GM21576 (cell line): Measurements from ENCODE around the gene SPC25.
A peak's percentile ranks its signal among the peaks of the same experiment; 100 is the strongest.
"Not testable (repeated sequence)": the region's sequence is repeated elsewhere in the genome, so short reads cannot be mapped to it uniquely, and the experiment has no call there.

Experiments used
- ATAC-seq: cut with Tn5 transposase; IDR thresholded peaks from one replicate; pipeline ENCODE4 v1.9.1; 2021; ENCODE audit warnings: mild to moderate bottlenecking, moderate library complexity; ENCODE audit not compliant: unreplicated experiment

The SPC25 gene

DNA sequence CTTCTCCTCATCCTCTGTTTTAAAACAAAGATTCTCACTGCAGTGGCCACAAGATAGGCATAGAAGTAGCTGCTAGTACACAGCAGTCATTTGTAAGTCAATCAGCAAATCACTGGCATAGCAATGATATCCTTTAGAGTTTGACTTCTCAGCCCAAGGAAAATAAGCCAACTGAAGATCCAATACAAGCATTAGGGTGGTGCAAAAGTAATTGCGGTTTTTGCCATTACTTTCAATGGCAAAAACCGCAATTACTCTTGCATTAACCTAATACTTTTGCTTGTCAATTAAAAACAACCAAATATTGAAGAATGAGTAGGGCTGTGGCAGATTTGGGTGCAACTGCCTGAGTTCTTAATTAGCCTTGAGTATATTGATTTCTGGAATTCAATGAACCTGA lies 13.7 kb upstream of the SPC25 start:
- no peak for ATAC-seq

DNA sequence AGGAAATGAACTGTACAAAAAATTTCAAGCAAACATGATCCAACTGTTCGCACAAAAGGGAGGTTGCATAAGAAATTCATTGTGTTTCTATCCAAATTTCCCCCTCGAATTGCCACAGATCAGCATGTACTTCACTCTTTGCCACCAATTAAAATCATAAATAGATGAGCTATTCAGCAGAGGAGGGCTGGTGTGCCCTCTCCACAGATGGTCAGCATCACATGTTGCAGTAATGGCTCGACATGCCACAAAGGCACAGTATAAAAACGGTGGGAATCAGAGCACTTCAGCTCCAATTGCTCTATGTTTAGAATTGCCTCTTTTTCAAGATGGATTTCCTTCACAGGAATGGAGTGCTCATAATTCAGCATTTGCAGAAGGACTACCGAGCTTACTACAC lies 10.8 kb upstream of the SPC25 start, which contains the start of gene G6PC2:
Gene G6PC2 (plus strand): TSS at position 289 of the 400 bp plus-strand sequence. CDS start 41 bp downstream, at position 330.
- no peak for ATAC-seq

DNA sequence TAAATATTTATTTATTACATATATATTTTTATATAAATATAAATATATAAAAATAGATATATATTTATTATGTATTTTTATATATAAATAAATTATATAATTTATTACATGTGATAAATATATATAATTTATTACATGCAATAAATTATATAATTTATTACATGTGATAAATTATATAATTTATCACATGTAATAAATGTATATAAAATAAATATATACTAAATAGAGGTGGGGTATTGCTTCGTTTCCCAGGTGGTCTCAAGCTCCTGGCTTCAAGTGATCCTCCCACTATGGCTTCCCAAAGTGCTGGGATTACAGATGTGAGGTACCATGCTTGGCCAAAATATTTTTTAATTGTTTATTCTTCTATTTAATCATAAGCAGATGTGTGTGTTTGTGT lies 7.2 kb upstream of the SPC25 start:
- no peak for ATAC-seq

DNA sequence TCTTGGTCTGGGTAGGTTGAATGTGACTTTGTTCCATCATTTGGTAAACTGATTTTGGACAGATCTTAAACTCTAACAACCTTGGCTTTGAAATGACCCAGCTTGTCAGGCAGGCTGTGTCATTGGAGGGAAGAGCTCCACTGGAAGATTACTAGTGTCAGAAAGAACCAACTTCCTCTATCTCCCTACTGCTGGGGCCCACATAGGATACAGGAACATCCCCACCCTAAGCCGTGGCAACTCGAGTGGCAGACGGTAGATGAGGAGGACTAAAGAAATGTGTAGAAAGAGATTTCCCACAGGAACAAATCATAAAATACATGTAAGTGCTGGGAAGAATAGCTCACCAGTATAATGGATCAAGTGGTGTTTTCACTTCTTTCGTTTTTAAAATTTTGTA lies 6.6 kb upstream of the SPC25 start:
- no peak for ATAC-seq

DNA sequence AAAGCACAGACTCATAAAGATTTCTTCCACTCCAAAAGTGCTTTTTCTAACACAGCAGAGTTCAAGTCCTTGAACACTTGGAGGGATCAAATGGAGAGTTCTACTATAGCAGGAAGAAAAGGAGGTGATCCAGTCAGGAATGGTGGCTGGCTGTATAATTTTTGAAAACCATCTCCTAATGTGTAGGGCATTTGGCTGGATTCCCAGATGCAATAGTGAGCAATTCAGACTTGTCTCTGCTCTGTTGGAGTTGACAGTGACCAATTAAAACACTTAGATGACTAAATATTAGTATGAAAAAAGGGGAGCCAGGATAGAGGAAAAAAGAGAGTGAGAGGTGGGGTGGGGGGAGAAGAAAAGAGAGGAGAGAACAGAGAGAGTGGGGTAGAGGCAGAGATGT lies 5.5 kb upstream of the SPC25 start:
- no peak for ATAC-seq

DNA sequence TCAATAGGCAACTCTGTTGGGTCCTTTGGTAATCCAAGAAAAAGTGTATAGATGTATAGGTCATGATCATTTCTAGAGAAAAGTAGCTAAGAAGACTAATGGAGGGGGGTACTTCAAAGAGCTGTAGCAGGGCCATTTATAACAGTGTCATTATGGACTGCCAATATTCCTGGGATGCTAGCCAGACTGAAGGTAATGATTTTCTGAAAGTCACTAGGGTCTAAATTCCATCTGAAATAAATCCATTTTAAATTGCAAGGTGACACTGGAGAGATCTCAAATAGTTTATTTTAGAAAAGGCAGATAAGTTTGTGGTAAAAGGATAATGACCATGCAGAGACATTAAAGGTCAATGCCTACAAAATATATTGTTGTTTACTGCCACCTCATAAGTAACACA lies 4.5 kb upstream of the SPC25 start:
- no peak for ATAC-seq

DNA sequence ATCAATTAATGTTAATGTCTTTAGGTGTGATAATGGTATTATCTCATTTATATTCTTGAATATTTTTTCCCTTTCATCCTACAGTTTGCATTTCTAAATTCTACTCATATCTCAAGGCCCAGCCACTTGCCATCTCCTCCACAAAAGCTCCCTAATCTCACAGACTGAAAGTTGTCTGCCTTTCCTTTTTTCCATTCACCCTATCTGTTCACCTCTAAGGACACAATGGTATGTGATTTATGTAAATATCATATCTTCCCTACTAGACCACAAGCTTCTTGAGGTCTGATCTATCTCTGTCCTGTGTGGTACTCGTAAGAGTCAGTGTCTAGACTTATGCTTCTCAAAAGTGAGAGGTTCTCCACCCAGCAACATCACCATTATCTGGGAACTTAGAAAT lies 3.9 kb upstream of the SPC25 start:
- no peak for ATAC-seq

DNA sequence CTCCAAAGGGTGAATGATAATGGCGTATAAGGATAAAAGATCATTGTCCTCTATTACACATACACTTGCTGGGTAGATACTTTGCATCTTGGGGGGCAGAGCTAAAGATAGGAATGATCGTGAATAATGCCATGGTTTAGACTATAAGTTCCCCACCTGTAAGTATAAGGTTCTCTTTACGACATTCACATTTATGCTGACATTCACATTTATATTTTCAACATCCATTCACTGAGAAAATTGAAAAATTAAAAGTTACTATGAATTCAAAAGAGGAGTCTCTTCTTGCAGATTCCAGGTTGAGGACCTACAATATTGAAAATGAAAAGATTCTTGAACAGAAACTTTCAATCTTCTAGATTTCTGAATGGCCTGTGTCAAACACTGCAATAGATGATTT lies 2.1 kb upstream of the SPC25 start:
- ATAC-seq = no peak

DNA sequence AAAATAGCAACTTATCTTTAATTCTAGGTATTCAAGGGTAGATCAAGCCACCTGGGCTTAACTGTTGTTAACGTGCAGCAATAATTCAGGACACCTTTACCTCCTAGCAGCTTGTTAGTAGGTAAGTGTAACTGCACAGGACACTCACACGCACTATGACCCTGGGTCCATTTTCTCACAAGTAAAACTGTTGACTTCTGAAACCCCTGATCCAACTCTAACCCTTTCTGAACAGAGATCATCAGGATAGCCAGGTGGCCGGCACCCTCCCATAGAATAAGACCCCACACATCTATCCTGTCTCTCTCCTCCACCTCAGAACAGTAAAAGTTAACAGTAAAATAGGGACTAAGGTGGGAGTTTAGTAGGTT lies 610 bp downstream of the SPC25 start:
- ATAC-seq = peak; percentile 1

DNA sequence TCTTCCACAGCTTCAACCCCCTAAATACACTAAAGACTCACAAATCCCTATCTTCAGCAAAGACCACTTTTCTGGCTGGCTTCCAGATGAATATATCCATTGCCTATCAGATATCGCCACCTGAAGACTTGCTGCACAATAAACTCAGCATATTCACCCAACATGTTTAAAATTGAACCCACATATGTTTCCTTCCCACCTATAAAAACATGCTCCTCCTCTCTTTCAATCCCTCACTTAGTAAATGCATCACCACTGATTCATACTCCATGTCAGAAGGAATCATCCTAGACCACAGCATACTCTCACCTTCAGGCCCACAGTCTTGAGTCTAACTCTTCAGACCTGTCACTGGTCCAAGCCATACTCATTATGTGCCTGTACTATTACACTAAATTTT lies 5.3 kb downstream of the SPC25 start:
- no peak for ATAC-seq

DNA sequence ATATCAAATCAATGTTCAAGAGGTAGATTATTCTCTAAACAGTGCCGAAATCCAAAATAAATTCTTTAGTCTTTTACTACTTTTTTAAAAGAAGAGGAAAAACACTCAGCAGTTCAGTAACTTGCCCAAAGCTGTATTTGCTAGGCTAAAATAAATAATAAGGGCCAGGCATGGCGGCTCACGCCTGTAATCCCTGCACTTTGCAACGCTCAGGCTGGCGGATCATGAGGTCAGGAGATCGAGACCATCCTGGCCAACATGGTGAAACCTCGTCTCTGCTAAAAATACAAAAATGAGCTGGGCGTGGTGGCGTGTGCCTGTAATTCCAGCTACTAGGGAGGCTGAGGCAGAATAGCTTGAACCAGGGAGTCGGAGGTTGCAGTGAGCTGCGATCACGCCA lies 8.1 kb downstream of the SPC25 start:
- ATAC-seq = not testable (repeated sequence)

DNA sequence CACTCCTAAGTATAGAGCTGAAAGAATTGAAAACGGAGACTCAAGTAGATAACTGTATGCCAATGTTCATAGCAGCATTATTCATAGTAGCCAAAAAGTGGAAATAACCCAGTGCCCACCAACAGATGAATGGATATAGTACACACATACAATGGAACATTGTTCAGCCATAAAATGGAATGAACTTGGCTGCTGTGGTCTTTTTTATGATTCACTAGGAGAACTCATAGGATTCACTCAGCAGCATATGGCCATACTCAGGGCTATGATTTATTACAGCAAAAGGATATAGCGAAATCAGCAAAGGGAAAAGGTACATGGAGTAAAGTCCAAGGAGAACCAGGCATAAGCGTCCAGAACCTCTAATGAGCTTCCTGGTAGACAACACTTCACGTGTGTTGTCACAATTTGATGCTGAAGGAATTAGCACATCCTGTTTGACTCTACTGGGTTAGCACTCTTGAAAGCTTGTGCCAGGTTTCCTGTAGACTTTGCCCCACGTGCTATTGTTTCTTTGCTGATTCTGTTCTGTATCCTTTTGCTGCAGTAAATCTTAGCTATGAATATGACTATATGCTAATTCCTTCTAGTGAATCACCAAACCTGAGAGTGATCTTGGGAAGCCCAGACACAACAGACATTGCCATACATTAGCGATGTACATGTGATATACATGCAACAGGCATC lies 15.7 kb downstream of the SPC25 start:
- ATAC-seq = no peak

DNA sequence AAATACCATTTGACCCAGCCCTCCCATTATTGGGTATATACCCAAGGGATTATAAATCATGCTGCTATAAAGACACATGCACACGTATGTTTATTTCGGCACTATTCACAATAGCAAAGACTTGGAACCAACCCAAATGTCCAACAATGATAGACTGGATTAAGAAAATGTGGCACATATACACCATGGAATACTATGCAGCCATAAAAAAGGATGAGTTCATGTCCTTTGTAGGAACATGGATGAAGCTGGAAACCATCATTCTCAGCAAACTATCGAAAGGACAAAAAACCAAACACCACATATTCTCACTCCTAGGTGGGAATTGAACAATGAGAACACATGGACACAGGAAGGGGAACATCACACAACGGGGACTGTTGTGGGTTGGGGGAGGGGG lies 19.4 kb downstream of the SPC25 start:
- not testable (repeated sequence) for ATAC-seq

DNA sequence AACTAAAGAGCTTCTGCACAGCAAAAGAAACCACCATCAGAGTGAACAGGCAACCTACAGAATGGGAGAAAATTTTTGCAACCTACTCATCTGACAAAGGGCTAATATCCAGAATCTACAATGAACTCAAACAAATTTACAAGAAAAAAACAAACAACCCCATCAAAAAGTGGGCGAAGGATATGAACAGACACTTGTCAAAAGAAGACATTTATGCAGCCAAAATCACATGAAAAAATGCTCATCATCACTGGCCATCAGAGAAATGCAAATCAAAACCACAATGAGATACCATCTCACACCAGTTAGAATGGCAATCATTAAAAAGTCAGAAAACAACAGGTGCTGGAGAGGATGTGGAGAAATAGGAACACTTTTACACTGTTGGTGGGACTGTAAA lies 19.9 kb downstream of the SPC25 start:
- not testable (repeated sequence) for ATAC-seq

DNA sequence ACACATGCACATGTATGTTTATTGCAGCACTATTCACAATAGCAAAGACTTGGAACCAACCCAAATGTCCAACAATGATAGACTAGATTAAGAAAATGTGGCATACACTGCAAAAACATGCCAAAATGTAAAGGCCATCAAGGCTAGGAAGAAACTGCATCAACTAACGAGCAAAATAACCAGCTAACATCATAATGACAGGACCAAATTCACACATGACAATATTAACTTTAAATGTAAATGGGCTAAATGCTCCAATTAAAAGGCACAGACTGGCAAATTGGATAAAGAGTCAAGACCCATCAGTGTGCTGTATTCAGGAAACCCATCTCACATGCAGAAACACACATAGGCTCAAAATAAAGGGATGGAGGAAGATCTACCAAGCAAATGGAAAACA lies 23.1 kb downstream of the SPC25 start:
- not testable (repeated sequence) for ATAC-seq

DNA sequence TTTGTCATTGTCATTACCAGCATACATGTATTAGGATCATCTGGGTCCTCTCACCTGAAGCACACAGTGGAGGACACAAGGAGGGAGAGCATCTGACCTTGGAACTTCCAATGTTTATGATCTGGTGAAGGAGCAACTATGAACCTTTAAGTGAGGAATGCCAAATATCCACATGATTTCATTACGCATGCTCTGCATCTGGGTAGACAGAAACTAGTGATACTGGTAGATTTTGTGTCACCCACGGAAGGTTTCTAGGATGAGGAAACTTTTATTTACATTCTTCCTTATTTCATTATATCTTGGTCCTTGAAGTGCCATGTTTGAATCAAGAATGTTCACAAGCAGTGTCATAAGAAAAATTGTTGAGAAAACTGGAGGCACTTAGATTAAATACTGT lies 32.1 kb downstream of the SPC25 start:
- no peak for ATAC-seq

DNA sequence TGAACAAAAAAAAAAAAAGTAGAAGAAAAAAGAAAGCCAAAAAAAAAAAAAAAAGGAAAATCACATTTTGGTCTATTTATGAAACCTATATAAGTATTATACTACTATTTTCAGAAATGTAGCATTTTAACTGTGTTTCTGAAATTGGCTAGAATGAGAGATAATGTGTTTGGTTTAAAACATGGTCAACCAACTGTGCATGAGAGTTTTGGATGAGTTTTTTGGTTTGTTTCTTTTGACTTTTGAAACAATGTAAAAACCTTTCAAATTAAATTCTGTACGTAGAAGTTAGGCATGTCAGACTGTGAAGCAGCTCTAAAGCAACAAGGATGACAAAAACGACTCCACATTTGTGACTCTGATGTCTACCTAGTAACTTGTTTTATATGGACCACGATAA lies 34.6 kb downstream of the SPC25 start:
- ATAC-seq = no peak

DNA sequence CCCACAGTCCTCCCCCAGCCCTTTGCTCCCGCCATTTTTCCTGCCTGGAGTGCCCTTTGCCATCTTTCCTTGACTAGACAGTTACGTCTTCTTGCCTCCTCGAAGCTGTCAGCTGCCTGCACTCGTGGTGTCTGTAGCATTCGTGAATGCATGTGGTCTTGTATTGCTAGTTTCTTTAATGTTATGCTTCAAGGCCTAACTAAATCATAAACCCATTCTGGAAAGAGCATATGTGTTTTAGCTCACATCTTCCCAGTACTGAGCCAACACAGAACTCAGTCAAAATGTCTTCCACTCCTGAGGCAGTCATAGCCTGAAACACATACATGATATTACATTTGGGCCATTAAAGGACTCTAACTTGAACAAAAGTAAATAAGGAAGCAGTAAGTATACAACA lies 35.6 kb downstream of the SPC25 start:
- ATAC-seq = no peak

DNA sequence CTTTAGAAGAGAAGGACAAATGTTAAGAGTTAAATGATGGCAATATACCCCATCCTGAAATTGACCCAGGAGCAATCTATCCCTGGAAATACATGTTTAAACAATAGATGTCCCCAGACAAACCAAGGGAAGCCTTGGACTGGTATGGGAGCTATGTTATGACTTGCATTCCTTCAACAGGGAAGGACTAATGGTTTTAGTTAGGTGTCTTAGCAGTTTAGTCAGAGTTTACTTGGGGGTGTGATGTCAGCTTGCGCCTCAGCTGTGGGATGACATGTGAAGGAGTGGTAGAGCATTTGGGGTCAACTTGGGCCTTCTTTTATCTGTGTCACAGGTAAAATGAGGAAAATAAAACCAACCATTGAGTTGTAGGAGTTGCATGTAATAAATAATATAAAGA lies 36.8 kb downstream of the SPC25 start:
- no peak for ATAC-seq

DNA sequence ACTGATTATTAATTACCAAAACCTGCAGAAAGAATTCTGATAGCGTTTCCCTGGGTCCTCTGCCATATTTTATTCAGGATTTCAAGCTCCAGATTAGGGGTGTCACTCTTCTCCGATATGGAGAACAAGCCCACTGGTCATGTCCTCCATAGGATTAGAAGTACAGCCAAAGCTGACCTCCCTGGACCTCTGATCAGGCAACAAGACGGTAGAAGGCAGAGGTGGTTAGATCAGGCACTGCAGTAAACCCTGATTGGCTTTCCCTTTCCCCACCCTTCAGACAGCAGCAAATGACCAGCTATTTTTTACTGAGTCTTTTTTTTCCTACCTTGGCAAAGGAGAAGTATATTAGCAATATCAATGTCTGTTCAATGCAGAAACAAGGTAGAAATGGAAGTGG lies 37.7 kb downstream of the SPC25 start:
- ATAC-seq = no peak

DNA sequence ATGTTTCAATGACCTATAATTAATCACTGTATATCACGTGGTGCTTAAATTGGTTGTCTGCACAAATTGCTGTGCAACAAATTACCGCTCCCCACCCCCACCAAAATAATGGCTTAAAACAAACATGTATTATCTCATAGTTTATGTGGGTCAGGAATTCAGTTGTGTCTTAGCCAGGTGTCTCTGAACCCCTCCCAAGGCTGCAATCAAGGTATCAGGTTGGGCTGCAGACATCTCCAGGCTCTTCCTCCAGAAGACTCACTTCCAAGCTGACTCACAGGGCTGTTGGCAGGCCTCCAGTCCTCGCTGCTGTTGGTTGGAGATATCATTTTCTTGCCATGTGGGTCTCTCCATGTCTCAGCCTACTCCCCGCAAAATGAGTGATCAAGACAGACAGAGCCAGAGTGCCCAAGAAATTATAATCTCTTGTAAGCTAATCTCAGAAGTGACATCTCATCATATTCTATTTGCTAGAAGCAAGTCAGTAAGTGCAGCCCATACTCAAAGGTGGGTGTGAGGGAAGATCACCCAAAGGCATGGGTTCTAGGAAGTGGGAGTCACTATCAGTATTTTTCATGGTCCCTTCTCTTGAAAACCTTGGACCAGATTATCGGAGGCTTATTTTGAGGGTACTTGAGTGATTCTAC lies 38.4 kb downstream of the SPC25 start:
- no peak for ATAC-seq

DNA sequence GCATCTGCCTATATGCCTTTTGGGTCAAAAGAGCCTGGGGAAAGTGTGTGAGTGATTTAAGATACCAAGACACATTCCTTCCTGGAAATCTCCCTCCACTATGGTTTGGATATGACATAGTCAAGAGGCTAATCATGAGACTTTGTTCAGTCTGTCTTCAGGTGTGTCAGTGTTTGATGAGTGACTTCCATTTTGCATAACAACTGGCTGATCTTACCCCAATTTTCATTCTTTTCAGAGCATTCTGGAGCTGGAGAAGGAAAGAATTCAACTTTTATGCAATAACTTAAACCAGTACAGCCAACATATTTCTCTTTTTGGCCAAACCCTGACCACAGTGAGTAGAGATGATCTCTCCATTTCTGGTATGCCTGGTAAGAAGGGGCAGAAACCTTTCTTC lies 39.4 kb downstream of the SPC25 start:
- ATAC-seq = no peak

DNA sequence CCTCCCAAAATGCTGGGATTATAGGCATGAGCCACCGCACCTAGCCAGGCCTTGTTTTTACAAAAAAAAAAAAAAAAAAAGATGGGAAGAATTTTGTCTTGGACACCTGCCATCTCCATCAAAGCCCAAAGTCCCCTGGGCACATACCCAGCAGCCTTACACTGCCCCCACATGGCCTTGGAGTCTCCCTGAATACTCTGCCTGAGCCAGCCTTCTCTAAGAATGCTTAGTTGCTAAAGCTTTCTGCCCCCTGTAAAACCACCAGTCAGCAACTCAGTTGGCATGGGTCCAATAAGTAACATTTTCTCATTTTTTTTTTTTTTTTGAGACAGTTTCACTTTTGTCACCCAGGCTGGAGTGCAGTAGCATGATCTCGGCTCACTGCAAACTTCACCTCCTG lies 40.6 kb downstream of the SPC25 start:
- ATAC-seq = no peak
